GM18907 (cell line): Measurements from ENCODE around the gene RIBC1.
"Not testable (repeated sequence)": the region's sequence is repeated elsewhere in the genome, so short reads cannot be mapped to it uniquely, and the experiment has no call there.

Experiments
- ATAC-seq: cut with Tn5 transposase; IDR thresholded peaks from one replicate; pipeline ENCODE4 v1.9.1; 2021; ENCODE audit warnings: mild to moderate bottlenecking, moderate library complexity; ENCODE audit not compliant: unreplicated experiment

Gene RIBC1

GRCh38 chrX:53422861-53423306 is at the start of gene RIBC1:
RIBC1 (plus strand) TSS chrX:53422873; CDS start chrX:53426277, 3,404 bp downstream.
- no peak for ATAC-seq

GRCh38 chrX:53373307-53373706 is 49.4 kb upstream of the RIBC1 start:
- ATAC-seq: no peak

GRCh38 chrX:53374222-53374820 is 48.4 kb upstream of the RIBC1 start:
- no peak for ATAC-seq

- ATAC-seq: no peak
These were observed 47.8 kb upstream of the RIBC1 start for GRCh38 chrX:53374923-53375322.

- no peak for ATAC-seq
These were observed 45.8 kb upstream of the RIBC1 start for GRCh38 chrX:53376888-53377287.

- no peak for ATAC-seq
These were observed 45.2 kb upstream of the RIBC1 start for GRCh38 chrX:53377464-53377863.

GRCh38 chrX:53379008-53379710 is 43.5 kb upstream of the RIBC1 start:
- ATAC-seq: no peak

- no peak for ATAC-seq
These were observed 42.9 kb upstream of the RIBC1 start for GRCh38 chrX:53379747-53380146.

GRCh38 chrX:53383376-53384076 is 39.1 kb upstream of the RIBC1 start:
- no peak for ATAC-seq

- ATAC-seq: no peak
These were observed 26.9 kb upstream of the RIBC1 start for GRCh38 chrX:53395605-53396298.

- no peak for ATAC-seq
These were observed 24.5 kb upstream of the RIBC1 start for GRCh38 chrX:53398216-53398615.

- no peak for ATAC-seq
These were observed 19.1 kb upstream of the RIBC1 start for GRCh38 chrX:53403535-53403934.

GRCh38 chrX:53412446-53412845 is 10.2 kb upstream of the RIBC1 start:
- ATAC-seq: no peak

- not testable (repeated sequence) for ATAC-seq
These were observed 2.3 kb upstream of the RIBC1 start for GRCh38 chrX:53420351-53420750.

GRCh38 chrX:53421125-53421524 is 1.5 kb upstream of the RIBC1 start:
- no peak for ATAC-seq

- ATAC-seq: peak; percentile 20
These were observed 944 bp upstream of the RIBC1 start for GRCh38 chrX:53421772-53422085.

GRCh38 chrX:53422086-53422860 is 400 bp upstream of the RIBC1 start, which contains the start of gene SMC1A:
SMC1A (minus strand) TSS chrX:53422654; CDS start chrX:53422600, 54 bp downstream.
- ATAC-seq: peak; percentile 94

GRCh38 chrX:53429755-53430154 is 7.1 kb downstream of the RIBC1 start:
- ATAC-seq: no peak

- no peak for ATAC-seq
These were observed 7.6 kb downstream of the RIBC1 start for GRCh38 chrX:53430231-53430630.
